ENCODE data around the gene NMUR1. TPM values are rescaled to one million over a fixed set of nuclear protein-coding genes. Genes with fewer than 3 reads are reported as not detected.

NMUR1 gene
- total RNA-seq, 2 experiments from 2014 or later: 0.89 to 0.94 TPM

DNA sequence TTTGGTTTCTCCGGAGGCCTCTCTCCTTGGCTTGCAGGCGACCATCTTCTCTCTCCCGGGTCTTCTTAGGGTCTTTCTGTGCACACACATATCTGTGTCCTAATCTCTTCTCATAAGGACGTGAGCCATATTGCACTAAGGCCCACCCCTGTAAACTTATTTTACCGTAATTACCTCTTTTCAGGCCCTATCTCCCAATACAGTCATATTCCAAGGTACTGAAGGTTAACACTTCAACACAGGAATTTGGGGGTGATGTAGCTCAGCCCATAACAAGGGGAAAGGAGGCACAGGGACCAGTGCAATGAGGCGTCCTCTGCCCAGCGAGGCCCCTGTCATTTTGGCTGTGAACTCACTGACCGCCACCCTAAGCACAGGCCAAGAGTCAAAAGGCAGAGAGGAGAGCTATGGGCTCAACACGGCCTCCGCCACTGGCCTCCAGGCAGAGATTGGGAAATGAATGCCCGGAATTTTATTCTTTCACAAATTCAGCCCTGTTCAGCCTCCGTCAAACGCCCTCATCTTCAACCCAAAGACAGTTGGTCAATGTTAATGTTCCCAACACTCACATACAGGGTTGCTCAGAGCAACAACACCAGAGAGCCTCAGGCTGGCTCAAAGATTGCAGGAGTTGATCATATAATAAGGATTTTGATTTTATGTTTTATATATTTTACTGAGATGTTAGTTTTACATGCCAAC lies 15.9 kb upstream of the NMUR1 start:
- DNase-seq (no peak), ATAC-seq (ENCODE audit: low read depth) (no peak)
- H3K27me3 Mint-ChIP-seq: peaks cover 9% of the 10 kb centered on the region
- peaks cover 15% of the 10 kb centered on the region for H3K9me3 Mint-ChIP-seq
- H3K4me1 Mint-ChIP-seq: peaks cover 36% of the 10 kb centered on the region
- POLR2A ChIA-PET: interaction anchor here (1.0 to 1.9 kb wide), 7 partner anchors 9 to 162 kb away, joined by 4 to 23 read pairs (median 4); partner anchors contain the start of genes NCL and PTMA
- H3K4me3 Mint-ChIP-seq: peak overlapping the region; percentile 72
- peaks cover 18% of the 10 kb centered on the region for H3K36me3 Mint-ChIP-seq
- H3K27ac Mint-ChIP-seq: peak overlapping the region; percentile 94

DNA sequence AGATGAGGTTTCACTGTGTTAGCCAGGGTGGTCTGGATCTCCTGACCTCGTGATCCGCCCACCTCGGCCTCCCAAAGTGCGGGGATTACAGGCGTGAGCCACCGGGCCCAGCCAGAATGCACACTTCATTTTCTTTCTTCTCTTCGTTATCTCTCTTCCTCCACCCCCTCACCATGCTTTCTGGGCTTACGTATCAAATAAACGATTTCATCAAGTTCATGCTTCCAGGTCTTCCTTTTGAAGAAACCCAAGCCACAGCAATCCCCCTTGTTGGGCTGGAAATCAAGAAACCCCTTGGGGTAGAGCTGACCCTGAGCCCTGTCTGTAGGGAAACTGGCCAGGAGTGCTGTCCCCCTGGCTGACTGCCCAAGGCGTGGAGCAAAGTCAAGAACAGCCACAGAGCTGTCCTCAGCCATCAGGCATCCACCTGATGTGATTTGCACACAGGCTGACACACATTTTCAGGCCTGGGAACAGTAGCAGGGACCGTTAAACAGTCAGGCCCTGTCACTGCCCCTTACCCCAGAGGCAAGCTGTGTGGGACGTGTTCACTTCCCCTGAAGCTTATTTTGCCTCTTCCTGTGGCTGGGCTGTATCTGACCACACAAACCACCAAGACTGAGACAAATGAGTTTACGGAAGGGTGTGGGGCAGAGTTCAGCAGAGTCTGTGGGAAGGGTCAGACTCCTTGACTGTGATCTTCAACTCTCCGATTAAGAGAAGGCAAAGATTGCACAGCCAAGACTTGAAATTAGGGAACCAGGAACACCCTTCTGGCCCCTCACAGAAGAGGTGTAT lies 15.1 kb upstream of the NMUR1 start:
- ATAC-seq (ENCODE audit: low read depth) (peak; percentile 92), DNase-seq (peak; percentile 64)
- POLR2A ChIA-PET: interaction anchor here (0.7 to 1.9 kb wide), 8 partner anchors 10 to 163 kb away, joined by 4 to 23 read pairs (median 4); partner anchors contain the start of genes NCL and PTMA
- Mint-ChIP-seq H3K4me3 (peak overlapping the region; percentile 72), H3K27ac (peak overlapping the region; percentile 94), H3K36me3 (peaks cover 18% of the 10 kb centered on the region), H3K27me3 (peaks cover 12% of the 10 kb centered on the region), H3K4me1 (peaks cover 36% of the 10 kb centered on the region), H3K9me3 (peaks cover 13% of the 10 kb centered on the region)

DNA sequence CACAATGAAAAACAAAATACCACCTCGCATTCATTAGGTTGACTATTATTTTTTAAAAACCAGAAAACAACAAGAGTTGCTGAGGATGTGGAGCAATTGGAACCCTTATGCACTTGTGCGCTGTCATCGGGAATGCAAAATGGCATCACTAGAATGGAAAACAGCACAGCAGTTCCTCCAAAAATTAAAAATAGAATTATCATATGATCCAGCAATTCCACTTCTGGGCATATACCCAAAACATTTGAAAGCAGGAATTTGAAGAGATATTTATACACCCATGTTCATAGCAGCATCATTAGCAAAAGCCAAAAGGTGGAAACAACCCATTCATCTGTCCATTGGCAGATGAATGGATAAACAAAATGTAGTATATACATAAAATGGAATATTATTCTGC lies 11.9 kb upstream of the NMUR1 start:
- H3K4me1 Mint-ChIP-seq: peaks cover 29% of the 10 kb centered on the region
- H3K36me3 Mint-ChIP-seq: peaks cover 13% of the 10 kb centered on the region
- H3K27me3 Mint-ChIP-seq: peaks cover 16% of the 10 kb centered on the region
- no peak for DNase-seq
- no peak for ATAC-seq (ENCODE audit: low read depth)
- peaks cover 13% of the 10 kb centered on the region for H3K9me3 Mint-ChIP-seq
- no peak overlapping the region for H3K27ac Mint-ChIP-seq
- POLR2A ChIA-PET: interaction anchor here (1.0 kb wide), 2 partner anchors 9 kb away, joined by 3 read pairs; no protein-coding TSS in a partner anchor
- no peak overlapping the region for H3K4me3 Mint-ChIP-seq

DNA sequence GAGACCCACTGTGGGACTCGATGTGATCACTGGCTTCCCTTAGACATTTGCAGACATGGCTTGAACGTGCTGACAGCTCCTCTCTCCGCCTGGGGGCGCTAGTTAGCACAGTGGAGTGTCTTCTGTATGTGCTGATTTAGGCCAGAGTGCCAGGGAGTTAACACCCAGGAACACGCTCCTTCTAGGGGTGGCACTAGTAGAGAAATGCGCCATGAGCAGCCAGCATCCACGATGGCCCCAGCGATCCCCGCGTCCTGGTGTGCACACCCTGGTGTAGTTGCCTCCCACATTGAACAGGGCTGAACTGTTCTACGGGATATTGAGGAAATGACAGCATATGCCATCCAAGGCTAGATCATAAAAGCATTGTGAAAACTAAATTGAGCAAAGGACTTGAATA lies 11.4 kb upstream of the NMUR1 start:
- Mint-ChIP-seq H3K4me1 (peaks cover 29% of the 10 kb centered on the region), H3K4me3 (no peak overlapping the region), H3K9me3 (peaks cover 13% of the 10 kb centered on the region), H3K27me3 (peaks cover 16% of the 10 kb centered on the region), H3K36me3 (peaks cover 13% of the 10 kb centered on the region), H3K27ac (no peak overlapping the region)
- DNase-seq (no peak), ATAC-seq (ENCODE audit: low read depth) (no peak)
- POLR2A ChIA-PET: interaction anchor here (1.0 kb wide), 1 partner anchor 9 kb away, joined by 3 read pairs; no protein-coding TSS in a partner anchor

DNA sequence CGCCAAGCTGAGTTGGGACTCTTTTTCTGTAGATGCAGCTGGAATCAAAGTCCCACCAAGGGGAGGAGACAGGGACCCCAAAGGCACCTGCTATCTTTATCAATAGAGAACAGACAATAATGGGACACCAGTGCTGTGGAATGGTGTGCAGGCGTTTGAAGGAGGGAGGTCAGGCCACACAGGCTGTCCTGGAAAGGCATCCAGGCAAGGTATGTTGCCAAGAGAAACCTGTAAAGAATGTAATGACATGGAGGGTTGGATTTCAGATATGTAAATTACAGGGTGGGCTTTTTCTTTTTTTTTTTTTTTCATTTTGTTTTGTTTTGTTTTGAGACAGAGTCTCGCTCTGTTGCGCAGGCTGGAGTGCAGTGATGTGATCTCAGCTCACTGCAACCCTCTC lies 9.7 kb upstream of the NMUR1 start:
- H3K4me3 Mint-ChIP-seq: no peak overlapping the region
- peaks cover 12% of the 10 kb centered on the region for H3K9me3 Mint-ChIP-seq
- H3K27me3 Mint-ChIP-seq: peaks cover 16% of the 10 kb centered on the region
- no peak for DNase-seq
- H3K36me3 Mint-ChIP-seq: peaks cover 10% of the 10 kb centered on the region
- POLR2A ChIA-PET: no interaction called here
- peaks cover 14% of the 10 kb centered on the region for H3K4me1 Mint-ChIP-seq
- H3K27ac Mint-ChIP-seq: no peak overlapping the region
- ATAC-seq (ENCODE audit: low read depth): no peak

DNA sequence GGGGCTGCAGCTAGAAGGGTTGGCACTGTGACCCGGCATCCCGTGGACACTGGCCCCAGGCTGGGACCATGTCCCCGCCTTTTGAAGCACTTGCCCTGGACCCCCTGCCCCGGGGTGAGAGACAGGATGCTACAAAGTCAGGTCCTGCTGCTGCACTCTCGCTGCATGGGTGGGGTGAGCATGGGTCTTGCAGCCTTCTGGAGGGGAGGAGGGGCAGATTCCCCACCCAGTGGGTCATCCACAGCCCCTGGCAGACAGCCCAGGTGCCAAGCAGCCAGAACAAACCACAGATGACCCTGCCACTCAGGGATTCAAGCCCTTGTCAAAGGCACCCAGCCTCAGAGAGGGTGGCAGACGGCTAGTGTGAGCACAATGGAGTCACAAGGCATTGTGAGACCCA lies 5.7 kb upstream of the NMUR1 start:
- peaks cover 34% of the 10 kb centered on the region for H3K27me3 Mint-ChIP-seq
- H3K9me3 Mint-ChIP-seq: no peaks in the 10 kb centered on the region
- no peaks in the 10 kb centered on the region for H3K36me3 Mint-ChIP-seq
- DNase-seq: no peak
- H3K27ac Mint-ChIP-seq: no peak overlapping the region
- H3K4me3 Mint-ChIP-seq: no peak overlapping the region
- no peak for ATAC-seq (ENCODE audit: low read depth)
- POLR2A ChIA-PET: no interaction called here
- peaks cover 13% of the 10 kb centered on the region for H3K4me1 Mint-ChIP-seq

DNA sequence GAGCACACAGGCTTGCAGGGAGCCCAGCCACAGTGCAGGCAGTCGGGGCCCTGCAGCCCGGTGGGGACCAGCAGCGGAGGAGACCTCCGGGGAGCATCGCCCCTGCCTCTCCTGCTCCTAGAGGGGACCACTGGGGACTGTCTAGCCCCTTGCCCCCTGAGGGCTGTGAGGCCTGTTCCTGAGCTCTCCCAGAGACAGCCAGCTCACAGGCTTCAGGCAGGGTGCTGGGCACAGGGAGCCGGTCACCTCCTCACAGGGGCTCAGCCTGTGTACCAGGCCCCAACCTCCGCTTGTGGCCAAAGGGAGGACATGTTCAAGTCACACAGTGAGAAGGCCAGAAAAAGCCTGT lies 3.5 kb upstream of the NMUR1 start:
- Mint-ChIP-seq H3K36me3 (no peaks in the 10 kb centered on the region), H3K4me1 (peaks cover 11% of the 10 kb centered on the region), H3K9me3 (no peaks in the 10 kb centered on the region), H3K27me3 (peaks cover 39% of the 10 kb centered on the region), H3K4me3 (no peak overlapping the region), H3K27ac (no peak overlapping the region)
- no peak for ATAC-seq (ENCODE audit: low read depth)
- DNase-seq: no peak
- POLR2A ChIA-PET: interaction anchor here (0.7 to 1.4 kb wide), 6 partner anchors 10 to 28 kb away, joined by 3 to 5 read pairs (median 4); no protein-coding TSS in a partner anchor

DNA sequence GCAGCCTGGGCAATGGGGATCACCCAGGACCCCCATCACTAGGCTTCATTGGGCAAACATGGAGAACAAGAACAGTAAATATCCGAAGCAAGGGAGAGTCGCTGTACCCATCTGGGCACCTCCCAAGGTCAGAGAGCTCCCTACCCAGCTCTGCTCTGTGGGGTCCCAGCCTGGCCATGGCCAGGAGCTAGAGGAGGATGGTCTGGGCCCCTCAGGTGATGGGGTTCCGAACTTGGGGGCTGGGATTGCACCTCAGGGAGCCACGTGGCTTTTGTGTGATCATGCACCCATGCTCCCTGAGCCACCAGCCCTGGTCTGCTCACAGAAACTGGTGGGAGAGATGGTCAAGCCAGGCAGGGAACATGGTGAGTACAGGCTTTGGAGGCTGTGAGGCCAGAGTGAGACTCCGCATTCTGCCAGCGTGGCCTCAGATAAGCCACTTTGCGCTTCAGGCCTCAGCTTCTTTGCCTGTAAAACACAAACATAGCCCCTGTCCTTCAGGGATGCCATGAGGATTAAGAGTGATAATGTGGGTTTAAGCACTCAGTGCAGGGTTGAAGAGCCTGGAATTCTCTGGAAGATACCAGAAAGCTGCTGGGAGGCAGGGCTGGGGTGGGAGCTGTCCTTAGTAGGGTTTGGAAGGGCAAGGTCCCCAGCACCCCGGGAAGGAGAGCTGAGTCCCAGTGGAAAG lies 3.0 kb upstream of the NMUR1 start:
- no peak for DNase-seq
- H3K36me3 Mint-ChIP-seq: no peaks in the 10 kb centered on the region
- no peaks in the 10 kb centered on the region for H3K9me3 Mint-ChIP-seq
- POLR2A ChIA-PET: interaction anchor here (0.8 to 1.4 kb wide), 6 partner anchors 8 to 24 kb away, joined by 3 to 4 read pairs (median 3); no protein-coding TSS in a partner anchor
- peaks cover 11% of the 10 kb centered on the region for H3K4me1 Mint-ChIP-seq
- H3K4me3 Mint-ChIP-seq: no peak overlapping the region
- H3K27ac Mint-ChIP-seq: no peak overlapping the region
- H3K27me3 Mint-ChIP-seq: peaks cover 42% of the 10 kb centered on the region
- no peak for ATAC-seq (ENCODE audit: low read depth)

DNA sequence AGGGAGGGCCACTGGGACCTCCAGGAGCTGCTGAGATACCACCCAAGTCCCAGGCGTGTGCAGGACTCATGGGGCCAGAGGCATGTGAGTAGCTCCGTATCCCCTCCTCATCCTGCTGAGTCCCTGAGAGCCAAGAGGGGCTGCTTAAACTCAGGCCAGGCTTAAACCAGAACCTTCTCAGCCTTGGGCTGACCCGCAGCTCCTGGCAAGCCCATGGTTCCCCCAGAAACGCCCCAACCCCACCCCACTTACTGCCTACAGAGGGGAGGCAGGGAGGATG lies 2.5 kb upstream of the NMUR1 start:
- Mint-ChIP-seq H3K9me3 (no peaks in the 10 kb centered on the region), H3K27ac (no peak overlapping the region), H3K4me1 (peaks cover 11% of the 10 kb centered on the region), H3K36me3 (no peaks in the 10 kb centered on the region), H3K4me3 (no peak overlapping the region), H3K27me3 (peaks cover 44% of the 10 kb centered on the region)
- ATAC-seq (ENCODE audit: low read depth): no peak
- DNase-seq: no peak
- POLR2A ChIA-PET: interaction anchor here (1.1 to 1.4 kb wide), 3 partner anchors 9 to 23 kb away, joined by 3 to 4 read pairs (median 3); no protein-coding TSS in a partner anchor

DNA sequence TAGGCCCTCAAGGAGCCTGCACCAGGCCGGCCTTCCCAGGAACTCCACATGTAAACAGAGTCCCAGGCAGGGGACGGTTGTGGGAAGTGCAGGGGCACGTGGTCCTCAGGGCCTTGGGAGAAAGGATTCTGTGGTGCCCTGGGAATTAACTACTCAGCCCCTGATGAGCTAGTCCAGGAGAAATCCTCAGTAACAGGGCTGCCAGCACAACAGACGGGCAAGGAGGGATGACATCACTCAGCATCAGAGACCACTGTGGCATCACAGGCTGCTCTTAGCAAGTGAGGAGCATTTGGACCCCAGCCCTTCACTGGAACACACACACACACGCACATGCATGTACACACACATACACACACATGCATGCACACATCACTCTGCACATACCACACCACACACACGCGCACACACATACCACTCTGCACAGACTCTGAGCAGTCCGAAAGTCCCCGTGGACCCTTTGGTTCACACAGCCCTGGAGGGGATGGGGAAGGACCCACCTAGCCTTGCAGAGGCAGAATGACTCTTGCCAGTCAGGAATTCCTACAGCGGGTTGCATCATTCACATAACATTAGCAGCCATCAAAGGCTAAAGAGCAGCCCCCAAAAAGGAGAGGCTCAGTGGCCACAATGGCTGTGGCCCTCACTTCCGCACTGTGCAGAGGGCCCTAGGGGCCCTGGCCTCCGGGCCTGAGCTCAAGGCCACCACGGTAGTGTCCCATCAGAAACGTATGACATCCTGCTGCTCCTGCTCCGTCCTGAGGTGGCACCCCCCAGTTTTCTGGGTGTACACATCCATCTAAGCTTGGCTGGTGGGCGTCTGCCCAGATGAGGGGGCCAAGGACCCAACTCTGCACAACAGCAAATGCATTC lies 1.9 kb upstream of the NMUR1 start:
- H3K36me3 Mint-ChIP-seq: no peaks in the 10 kb centered on the region
- no peaks in the 10 kb centered on the region for H3K9me3 Mint-ChIP-seq
- DNase-seq (no peak), ATAC-seq (ENCODE audit: low read depth) (no peak)
- peaks cover 11% of the 10 kb centered on the region for H3K4me1 Mint-ChIP-seq
- POLR2A ChIA-PET: interaction anchor here (1.1 to 1.4 kb wide), 3 partner anchors 9 to 24 kb away, joined by 3 to 4 read pairs (median 3); no protein-coding TSS in a partner anchor
- H3K27ac Mint-ChIP-seq: no peak overlapping the region
- peaks cover 49% of the 10 kb centered on the region for H3K27me3 Mint-ChIP-seq
- no peak overlapping the region for H3K4me3 Mint-ChIP-seq

DNA sequence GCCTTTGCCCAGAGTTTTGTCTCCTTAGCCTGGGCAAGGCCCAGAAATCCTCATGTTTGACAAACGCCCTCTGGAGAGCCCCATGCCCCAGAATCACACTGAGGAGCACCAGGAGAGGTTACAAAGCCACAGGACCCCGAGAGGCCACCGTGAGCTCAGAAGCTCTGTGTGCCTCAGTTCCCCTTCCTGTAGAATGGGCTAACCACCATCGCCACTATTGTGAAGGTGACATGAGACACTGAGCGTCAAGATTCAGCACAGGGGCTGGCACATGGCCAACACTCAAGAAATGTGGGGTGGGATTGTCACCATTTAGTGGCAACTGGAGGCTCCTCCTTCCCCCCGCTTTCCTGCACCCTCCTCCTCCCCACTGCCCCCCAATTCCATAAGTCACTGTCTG lies 1.2 kb upstream of the NMUR1 start:
- H3K27ac Mint-ChIP-seq: no peak overlapping the region
- no peaks in the 10 kb centered on the region for H3K9me3 Mint-ChIP-seq

DNA sequence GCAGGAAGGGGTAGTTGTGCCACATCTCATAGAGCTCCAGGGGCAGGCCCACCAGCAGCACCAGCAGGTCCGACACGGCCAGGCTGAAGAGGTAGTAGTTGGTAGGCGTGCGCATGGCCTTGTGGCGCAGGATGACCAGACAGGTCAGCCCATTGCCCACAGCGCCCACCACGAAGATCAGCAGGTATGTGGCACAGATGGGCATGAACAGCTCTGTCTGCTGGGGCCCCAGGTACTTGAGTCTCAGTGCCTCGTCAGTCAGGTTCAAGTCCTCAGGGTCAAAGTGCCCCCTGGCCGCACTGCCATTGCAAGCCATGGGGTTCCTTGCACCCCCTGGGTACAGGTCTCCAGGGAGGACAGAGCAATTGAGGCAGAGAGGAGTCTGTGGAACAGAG lies 1.6 kb downstream of the NMUR1 start:
- Mint-ChIP-seq H3K27me3 (peaks cover 56% of the 10 kb centered on the region), H3K4me3 (no peak overlapping the region), H3K9me3 (no peaks in the 10 kb centered on the region), H3K4me1 (peaks cover 22% of the 10 kb centered on the region), H3K27ac (no peak overlapping the region), H3K36me3 (peaks cover 2% of the 10 kb centered on the region)
- POLR2A ChIA-PET: no interaction called here
- DNase-seq (no peak), ATAC-seq (ENCODE audit: low read depth) (no peak)

More for the DNA sequence above, 1.2 kb upstream of the NMUR1 start:
- DNase-seq: no peak
- ATAC-seq (ENCODE audit: low read depth): no peak
- H3K4me3 Mint-ChIP-seq: peak overlapping the region; percentile 51
- peaks cover 11% of the 10 kb centered on the region for H3K4me1 Mint-ChIP-seq
- POLR2A ChIA-PET: interaction anchor here (1.0 to 1.2 kb wide), 2 partner anchors 14 to 25 kb away, joined by 3 to 4 read pairs; no protein-coding TSS in a partner anchor
- H3K36me3 Mint-ChIP-seq: no peaks in the 10 kb centered on the region
- H3K27me3 Mint-ChIP-seq: peaks cover 49% of the 10 kb centered on the region
